Stimulated activated naive B cell treated with anti-CD40 and anti-IgM and Interleukin-4, amounts not matched to agents 10 μg/mL and 1 μg/mL and 100 μg/mL, for 72 hours (primary cell): ENCODE data around the gene SCTR.

Source experiments
- ATAC-seq, 2 donors: fragments of 150-1000 bp; cut with Tn5 transposase; replicated peaks; 2 replicates each; pipeline ENCODE4 v1.10.0; 2021; ENCODE audit warnings: moderate library complexity in 1 of 2
- DNase-seq: peaks from one replicate; pipeline ENCODE4 v3.0.0; 2021
- H3K27ac Mint-ChIP-seq: one replicate; pipeline ENCODE4 v1.8.0; 2022; ENCODE audit warnings: mild to moderate bottlenecking, mixed read lengths
- H3K27me3 Mint-ChIP-seq, 2 donors: one replicate each; pipeline ENCODE4 v1.8.0; 2022; ENCODE audit warnings: mixed read lengths in 2 of 2
- H3K36me3 Mint-ChIP-seq, 2 donors: one replicate each; pipeline ENCODE4 v1.8.0; 2022; ENCODE audit warnings: mixed read lengths in 2 of 2, mild to moderate bottlenecking in 1 of 2
- H3K4me1 Mint-ChIP-seq, 2 donors: one replicate each; pipeline ENCODE4 v1.8.0; 2022; ENCODE audit warnings: mixed read lengths in 2 of 2, mild to moderate bottlenecking in 1 of 2
- H3K4me3 Mint-ChIP-seq, 2 donors: one replicate each; pipeline ENCODE4 v1.8.0; 2022; ENCODE audit warnings: mild to moderate bottlenecking in 2 of 2, mixed read lengths in 2 of 2, moderate library complexity in 1 of 2
- H3K9me3 Mint-ChIP-seq, 2 donors: one replicate each; pipeline ENCODE4 v1.8.0; 2022; ENCODE audit warnings: mixed read lengths in 2 of 2, mild to moderate bottlenecking in 1 of 2

SCTR gene

DNA sequence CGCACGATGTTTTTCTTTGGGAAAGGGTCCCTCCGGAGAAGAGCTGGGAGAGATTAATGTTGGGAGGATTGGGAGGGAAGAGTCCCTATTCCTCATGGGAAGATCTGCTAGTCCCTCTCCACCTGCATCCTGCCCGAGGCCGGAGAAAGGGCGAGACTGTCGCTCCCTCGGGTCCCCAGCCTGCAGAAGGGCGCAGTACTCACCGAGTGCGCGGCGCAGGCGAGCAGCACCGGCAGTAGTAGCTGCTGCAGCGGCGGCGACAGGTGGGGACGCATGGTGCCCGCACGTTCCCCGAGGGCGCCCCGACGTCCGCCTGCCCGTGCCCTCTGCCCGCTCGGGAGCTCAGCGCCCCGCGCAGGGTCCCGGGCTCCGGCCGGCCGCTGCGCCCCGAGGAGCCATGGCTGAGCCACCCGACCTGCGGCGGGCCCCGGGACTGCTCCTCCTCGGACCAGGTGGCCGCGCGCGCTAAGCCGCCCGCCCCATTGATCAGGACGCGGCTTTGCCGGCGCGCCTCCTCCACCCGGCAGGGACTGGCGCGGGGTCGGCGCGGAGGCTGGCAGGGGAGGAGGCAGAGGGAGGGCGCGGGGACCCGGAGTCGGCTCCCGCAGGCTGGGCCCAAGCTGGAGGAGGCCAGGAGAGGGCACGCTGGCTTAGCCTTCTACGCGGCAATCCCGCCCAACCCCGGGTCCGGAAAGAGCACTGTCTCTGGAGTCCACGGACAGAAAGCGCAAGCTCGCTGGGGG, at the start of gene SCTR:
SCTR (minus strand) TSS at position 532 of the 743 bp plus-strand sequence; CDS start at position 275, 257 bp downstream.
- H3K4me3 Mint-ChIP-seq = no peak within 1 kb of the TSS
- peaks cover 0 to 5% of the 10 kb centered on the region in 2 donors for H3K4me1 Mint-ChIP-seq
- no peak for ATAC-seq
- no peak for DNase-seq
- H3K9me3 Mint-ChIP-seq = no peaks in the 10 kb centered on the region
- H3K27me3 Mint-ChIP-seq = peaks cover 42 to 61% of the 10 kb centered on the region in 2 donors
- no peaks in the 10 kb centered on the region for H3K36me3 Mint-ChIP-seq
- H3K27ac Mint-ChIP-seq = no peak within 1 kb of the TSS

DNA sequence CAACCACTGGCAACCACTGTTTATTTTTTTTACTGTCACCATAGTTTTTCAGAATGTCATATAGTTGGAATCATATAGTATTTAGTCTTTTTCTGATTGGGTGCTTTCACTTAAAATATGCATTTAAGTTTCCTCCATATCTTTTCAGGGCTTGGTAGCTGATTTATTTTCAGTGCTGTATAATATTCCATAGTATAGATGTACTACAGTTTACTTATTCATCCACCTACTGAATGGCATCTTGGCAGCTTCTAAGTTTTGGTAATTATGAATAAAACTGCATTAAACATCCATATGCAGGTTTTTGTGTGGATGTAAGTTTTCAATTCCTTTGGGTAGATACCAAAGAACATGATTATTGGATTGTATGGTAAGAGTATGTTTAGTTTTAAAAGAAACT, 43.0 kb upstream of the SCTR start:
- ATAC-seq = no peak

GRCh38 chr2:119565481-119565880, 41.2 kb upstream of the SCTR start:
- no peak for DNase-seq
- H3K4me3 Mint-ChIP-seq = no peak overlapping the region
- peaks cover 0 to 4% of the 10 kb centered on the region in 2 donors for H3K9me3 Mint-ChIP-seq
- ATAC-seq = no peak
- no peak overlapping the region for H3K27ac Mint-ChIP-seq
- no peaks in the 10 kb centered on the region for H3K4me1 Mint-ChIP-seq
- peaks cover 0 to 14% of the 10 kb centered on the region in 2 donors for H3K27me3 Mint-ChIP-seq
- peaks cover 0 to 4% of the 10 kb centered on the region in 2 donors for H3K36me3 Mint-ChIP-seq

More for the DNA sequence above, 43.0 kb upstream of the SCTR start:
- H3K9me3 Mint-ChIP-seq = peaks cover 0 to 4% of the 10 kb centered on the region in 2 donors
- H3K36me3 Mint-ChIP-seq = peaks cover 0 to 4% of the 10 kb centered on the region in 2 donors
- H3K4me1 Mint-ChIP-seq = no peaks in the 10 kb centered on the region
- H3K27me3 Mint-ChIP-seq = peaks cover 0 to 9% of the 10 kb centered on the region in 2 donors
- DNase-seq = no peak
- no peak overlapping the region for H3K4me3 Mint-ChIP-seq
- H3K27ac Mint-ChIP-seq = no peak overlapping the region

GRCh38 chr2:119553687-119554344, 29.5 kb upstream of the SCTR start:
- no peak overlapping the region for H3K4me3 Mint-ChIP-seq
- DNase-seq (no peak), ATAC-seq (no peak)
- H3K27me3 Mint-ChIP-seq = peaks cover 16 to 34% of the 10 kb centered on the region in 2 donors
- H3K9me3 Mint-ChIP-seq = no peaks in the 10 kb centered on the region
- no peak overlapping the region for H3K27ac Mint-ChIP-seq
- H3K4me1 Mint-ChIP-seq = no peaks in the 10 kb centered on the region
- H3K36me3 Mint-ChIP-seq = no peaks in the 10 kb centered on the region

DNA sequence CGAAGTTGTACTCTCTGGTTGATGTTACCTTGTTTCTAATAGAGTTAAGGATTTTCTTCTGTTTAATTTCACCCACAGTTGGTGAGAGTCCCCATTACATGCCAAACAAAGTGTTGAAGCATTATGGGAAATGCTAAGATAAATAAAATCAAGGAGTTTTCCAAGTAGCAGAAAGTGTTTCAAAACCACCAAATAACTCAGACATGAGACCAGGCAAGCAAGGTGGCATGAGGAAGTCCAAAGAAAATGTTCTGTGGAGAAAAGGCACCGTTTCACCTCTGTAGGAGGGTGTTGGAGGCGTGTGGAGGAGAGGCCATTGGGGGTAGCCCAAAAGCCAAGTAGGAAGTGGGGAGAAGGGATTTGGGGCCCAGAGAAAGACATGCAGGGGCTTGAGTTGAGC, 28.6 kb upstream of the SCTR start:
- H3K4me3 Mint-ChIP-seq = no peak overlapping the region
- peaks cover 16 to 24% of the 10 kb centered on the region in 2 donors for H3K27me3 Mint-ChIP-seq
- H3K4me1 Mint-ChIP-seq = no peaks in the 10 kb centered on the region
- H3K27ac Mint-ChIP-seq = no peak overlapping the region
- H3K9me3 Mint-ChIP-seq = no peaks in the 10 kb centered on the region
- DNase-seq (no peak), ATAC-seq (no peak)
- no peaks in the 10 kb centered on the region for H3K36me3 Mint-ChIP-seq

- H3K27me3 Mint-ChIP-seq = peaks cover 21 to 22% of the 10 kb centered on the region in 2 donors
- no peak for DNase-seq
- H3K27ac Mint-ChIP-seq = no peak overlapping the region
These were observed 26.6 kb upstream of the SCTR start for GRCh38 chr2:119550856-119551255.

DNA sequence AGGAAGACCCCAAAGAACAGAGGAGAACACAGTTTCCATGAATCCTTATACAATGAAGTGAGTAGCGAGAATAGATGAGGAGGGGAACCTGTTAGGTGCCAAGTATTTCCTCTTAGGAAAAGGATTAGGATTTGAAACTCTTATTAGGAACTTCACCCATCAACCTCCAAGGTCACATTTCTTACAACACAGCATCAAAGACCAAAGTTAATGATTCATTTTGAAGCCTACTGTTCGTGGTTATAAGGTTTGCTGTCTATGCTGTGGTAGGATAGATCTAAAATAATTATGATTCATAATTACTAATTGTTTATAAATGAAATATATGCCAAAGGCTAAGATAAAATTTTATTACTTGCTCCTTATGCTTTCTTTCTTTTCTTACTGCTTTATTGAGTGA, 26.1 kb upstream of the SCTR start:
- peaks cover 2 to 5% of the 10 kb centered on the region in 2 donors for H3K9me3 Mint-ChIP-seq
- ATAC-seq = no peak
- no peak for DNase-seq
- no peak overlapping the region for H3K27ac Mint-ChIP-seq
- H3K36me3 Mint-ChIP-seq = no peaks in the 10 kb centered on the region
- peaks cover 22 to 24% of the 10 kb centered on the region in 2 donors for H3K27me3 Mint-ChIP-seq
- H3K4me3 Mint-ChIP-seq = no peak overlapping the region
- no peaks in the 10 kb centered on the region for H3K4me1 Mint-ChIP-seq

More at GRCh38 chr2:119550856-119551255, 26.6 kb upstream of the SCTR start:
- no peak for ATAC-seq
- H3K36me3 Mint-ChIP-seq = no peaks in the 10 kb centered on the region
- peaks cover 2 to 5% of the 10 kb centered on the region in 2 donors for H3K9me3 Mint-ChIP-seq
- H3K4me1 Mint-ChIP-seq = no peaks in the 10 kb centered on the region
- H3K4me3 Mint-ChIP-seq = no peak overlapping the region

GRCh38 chr2:119549241-119549640, 25.0 kb upstream of the SCTR start:
- Mint-ChIP-seq H3K27ac (no peak overlapping the region), H3K36me3 (no peaks in the 10 kb centered on the region), H3K27me3 (peaks cover 33 to 34% of the 10 kb centered on the region in 2 donors), H3K4me1 (no peaks in the 10 kb centered on the region), H3K4me3 (no peak overlapping the region), H3K9me3 (peaks cover 2 to 5% of the 10 kb centered on the region in 2 donors)
- DNase-seq (no peak), ATAC-seq (no peak)

- H3K27me3 Mint-ChIP-seq = peaks cover 39% of the 10 kb centered on the region in 2 donors
- H3K4me3 Mint-ChIP-seq = no peak overlapping the region
- no peaks in the 10 kb centered on the region for H3K36me3 Mint-ChIP-seq
- H3K9me3 Mint-ChIP-seq = peaks cover 2 to 5% of the 10 kb centered on the region in 2 donors
- ATAC-seq = no peak
- H3K4me1 Mint-ChIP-seq = peaks cover 4 to 5% of the 10 kb centered on the region in 2 donors
- DNase-seq = no peak
- H3K27ac Mint-ChIP-seq = no peak overlapping the region
These were observed 24.3 kb upstream of the SCTR start for GRCh38 chr2:119548516-119549120.

DNA sequence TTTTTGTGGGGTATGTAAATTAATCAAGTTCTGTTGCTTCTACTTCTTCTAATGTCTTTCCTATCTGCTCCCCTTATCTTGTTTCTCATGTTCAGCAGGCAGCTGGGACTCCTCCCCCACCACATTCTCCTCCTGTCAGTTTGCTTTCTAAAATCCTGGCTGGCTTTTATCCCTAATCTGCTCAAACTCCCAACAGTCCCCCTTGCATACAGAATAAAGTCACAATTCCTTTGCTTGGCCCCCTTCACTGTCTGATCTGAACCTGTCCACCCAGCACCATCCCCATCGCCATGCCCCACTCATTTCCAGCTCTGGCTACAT, 22.1 kb upstream of the SCTR start:
- H3K36me3 Mint-ChIP-seq = peaks cover 0 to 2% of the 10 kb centered on the region in 2 donors
- H3K4me1 Mint-ChIP-seq = peaks cover 7 to 12% of the 10 kb centered on the region in 2 donors
- ATAC-seq (no peak), DNase-seq (no peak)
- no peak overlapping the region for H3K27ac Mint-ChIP-seq
- H3K9me3 Mint-ChIP-seq = peaks cover 2 to 10% of the 10 kb centered on the region in 2 donors
- H3K27me3 Mint-ChIP-seq = peaks cover 51 to 55% of the 10 kb centered on the region in 2 donors
- no peak overlapping the region for H3K4me3 Mint-ChIP-seq

DNA sequence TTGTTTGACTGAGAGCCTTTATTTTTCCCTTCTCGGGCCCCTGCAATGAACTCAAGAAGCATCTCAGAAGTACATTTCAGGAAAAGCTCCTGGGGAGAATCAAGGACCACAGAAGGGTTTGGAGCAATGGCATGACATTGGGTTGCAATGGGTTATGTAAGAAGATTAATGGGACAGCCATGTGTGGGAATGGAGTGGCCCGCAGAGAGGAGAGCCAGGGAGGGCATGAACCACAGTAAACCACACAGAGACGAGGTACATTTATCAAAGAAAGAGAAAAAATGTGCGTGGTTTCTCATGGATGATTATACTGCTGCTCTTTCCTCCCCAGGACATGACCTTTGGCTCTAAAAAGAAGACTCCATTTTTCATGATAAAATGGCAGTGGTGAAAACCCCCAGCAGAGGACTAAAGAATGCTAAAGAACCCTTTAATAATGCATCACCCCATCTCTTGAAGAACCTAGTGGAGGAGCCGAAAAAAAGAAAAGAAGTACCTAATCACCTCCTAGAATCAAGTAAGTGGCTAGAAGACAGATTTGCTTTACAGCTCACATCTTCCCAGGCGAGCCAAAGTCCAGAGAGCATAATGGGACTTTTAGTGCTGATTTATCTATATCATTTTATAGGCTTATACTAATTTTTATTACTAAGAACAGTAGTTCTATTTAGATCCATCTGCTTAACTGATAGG, 21.6 kb upstream of the SCTR start:
- H3K27ac Mint-ChIP-seq = no peak overlapping the region
- H3K9me3 Mint-ChIP-seq = peaks cover 2 to 10% of the 10 kb centered on the region in 2 donors
- H3K4me3 Mint-ChIP-seq = no peak overlapping the region
- no peak for DNase-seq
- peaks cover 0 to 2% of the 10 kb centered on the region in 2 donors for H3K36me3 Mint-ChIP-seq
- no peak for ATAC-seq
- peaks cover 7 to 12% of the 10 kb centered on the region in 2 donors for H3K4me1 Mint-ChIP-seq
- H3K27me3 Mint-ChIP-seq = peaks cover 53 to 57% of the 10 kb centered on the region in 2 donors

- ATAC-seq (no peak), DNase-seq (no peak)
- Mint-ChIP-seq H3K9me3 (peaks cover 4 to 10% of the 10 kb centered on the region in 2 donors), H3K27me3 (peaks cover 59 to 64% of the 10 kb centered on the region in 2 donors), H3K4me1 (peaks cover 7 to 12% of the 10 kb centered on the region in 2 donors), H3K4me3 (peak overlapping the region; percentile 29 to 74), H3K36me3 (peaks cover 0 to 2% of the 10 kb centered on the region in 2 donors), H3K27ac (no peak overlapping the region)
These were observed 20.7 kb upstream of the SCTR start for GRCh38 chr2:119544939-119545475.

GRCh38 chr2:119544075-119544938, 20.0 kb upstream of the SCTR start, which contains the start of gene CFAP221:
TSS of gene CFAP221 (plus strand) at chr2:119544449. CDS start at chr2:119546132, 1,683 bp downstream.
- peaks cover 7 to 12% of the 10 kb centered on the region in 2 donors for H3K4me1 Mint-ChIP-seq
- no peak within 1 kb of the TSS for H3K27ac Mint-ChIP-seq
- ATAC-seq (peak; percentile 89 to 93), DNase-seq (peak; percentile 48)
- peaks cover 4 to 10% of the 10 kb centered on the region in 2 donors for H3K9me3 Mint-ChIP-seq
- H3K36me3 Mint-ChIP-seq = peaks cover 0 to 2% of the 10 kb centered on the region in 2 donors
- H3K27me3 Mint-ChIP-seq = peaks cover 63 to 67% of the 10 kb centered on the region in 2 donors
- peak within 1 kb of the TSS; percentile 69 to 74 for H3K4me3 Mint-ChIP-seq
